ENCODE results near the gene PIGM. TPM values are rescaled to one million over a fixed set of nuclear protein-coding genes. Genes with fewer than 3 reads are reported as not detected.

PIGM gene
- total RNA-seq, 1 donor from 2014 or later = 2.5 TPM

- no peak for DNase-seq
- intact Hi-C loops (cut with micrococcal nuclease) = no loop called here
- no peak overlapping the region for H3K27ac ChIP-seq (replicated peaks)
Measured at GRCh38 chr1:159991513-159991912, 40.3 kb downstream of the PIGM start.

GRCh38 chr1:159990005-159990404 is 41.8 kb downstream of the PIGM start:
- no peak overlapping the region for H3K4me3 ChIP-seq
- no peak overlapping the region for H3K27ac ChIP-seq (replicated peaks)
- intact Hi-C loops (cut with micrococcal nuclease) = no loop called here
- H3K27me3 ChIP-seq (ENCODE audit: low read depth) = peaks cover 5% of the 10 kb centered on the region
- H3K4me1 ChIP-seq = peaks cover 29% of the 10 kb centered on the region
- H3K36me3 ChIP-seq = no peaks in the 10 kb centered on the region
- H3K9me3 ChIP-seq (replicated peaks) = no peaks in the 10 kb centered on the region
- DNase-seq = no peak
- TF ChIP-seq CTCF (IDR thresholded peaks at IDR 0.05; ENCODE audit: borderline replicate concordance) = no peak

More at GRCh38 chr1:159991513-159991912, 40.3 kb downstream of the PIGM start:
- Histone ChIP-seq H3K4me1 (peaks cover 33% of the 10 kb centered on the region), H3K9me3 (replicated peaks) (no peaks in the 10 kb centered on the region), H3K4me3 (no peak overlapping the region), H3K36me3 (no peaks in the 10 kb centered on the region), H3K27me3 (ENCODE audit: low read depth) (peaks cover 5% of the 10 kb centered on the region)
- no peak for TF ChIP-seq CTCF (IDR thresholded peaks at IDR 0.05; ENCODE audit: borderline replicate concordance)

GRCh38 chr1:159989581-159989980 is 42.2 kb downstream of the PIGM start:
- Histone ChIP-seq H3K27me3 (ENCODE audit: low read depth) (peaks cover 5% of the 10 kb centered on the region), H3K36me3 (no peaks in the 10 kb centered on the region), H3K27ac (replicated peaks) (no peak overlapping the region), H3K4me1 (peaks cover 29% of the 10 kb centered on the region), H3K4me3 (no peak overlapping the region), H3K9me3 (replicated peaks) (no peaks in the 10 kb centered on the region)
- intact Hi-C loops (cut with micrococcal nuclease) = no loop called here
- no peak for TF ChIP-seq CTCF (IDR thresholded peaks at IDR 0.05; ENCODE audit: borderline replicate concordance)
- no peak for DNase-seq

- no peak overlapping the region for H3K4me3 ChIP-seq
Measured at GRCh38 chr1:159988006-159988405, 43.8 kb downstream of the PIGM start.

GRCh38 chr1:159987186-159987585 is 44.6 kb downstream of the PIGM start:
- no peak overlapping the region for H3K27ac ChIP-seq (replicated peaks)
- intact Hi-C loops (cut with micrococcal nuclease) = no loop called here
- peaks cover 8% of the 10 kb centered on the region for H3K4me1 ChIP-seq
- no peak overlapping the region for H3K4me3 ChIP-seq
- peaks cover 5% of the 10 kb centered on the region for H3K27me3 ChIP-seq (ENCODE audit: low read depth)
- TF ChIP-seq CTCF (IDR thresholded peaks at IDR 0.05; ENCODE audit: borderline replicate concordance) = no peak
- H3K36me3 ChIP-seq = no peaks in the 10 kb centered on the region
- no peak for DNase-seq
- no peaks in the 10 kb centered on the region for H3K9me3 ChIP-seq (replicated peaks)

More at GRCh38 chr1:159988006-159988405, 43.8 kb downstream of the PIGM start:
- H3K36me3 ChIP-seq = no peaks in the 10 kb centered on the region
- TF ChIP-seq CTCF (IDR thresholded peaks at IDR 0.05; ENCODE audit: borderline replicate concordance) = no peak
- no peaks in the 10 kb centered on the region for H3K9me3 ChIP-seq (replicated peaks)
- DNase-seq = no peak
- peaks cover 5% of the 10 kb centered on the region for H3K27me3 ChIP-seq (ENCODE audit: low read depth)
- peaks cover 15% of the 10 kb centered on the region for H3K4me1 ChIP-seq
- intact Hi-C loops (cut with micrococcal nuclease) = no loop called here
- no peak overlapping the region for H3K27ac ChIP-seq (replicated peaks)

- Histone ChIP-seq H3K9me3 (replicated peaks) (no peaks in the 10 kb centered on the region), H3K4me3 (no peak overlapping the region), H3K36me3 (no peaks in the 10 kb centered on the region), H3K27ac (replicated peaks) (no peak overlapping the region), H3K4me1 (peaks cover 2% of the 10 kb centered on the region), H3K27me3 (ENCODE audit: low read depth) (peaks cover 5% of the 10 kb centered on the region)
- intact Hi-C loops (cut with micrococcal nuclease) = no loop called here
- TF ChIP-seq CTCF (IDR thresholded peaks at IDR 0.05; ENCODE audit: borderline replicate concordance) = no peak
- no peak for DNase-seq
Measured at GRCh38 chr1:159986531-159986930, 45.3 kb downstream of the PIGM start.

Measured in left ventricle myocardium inferior (tissue), 1 donor.